ENCODE data around the gene KHDRBS2. TPM values are rescaled to one million over a fixed set of nuclear protein-coding genes. Genes with fewer than 3 reads are reported as not detected.

KHDRBS2 gene
- total and polyA plus RNA-seq, 2 donors (not counting 3 experiments of a cell fraction or from before 2014, with no cell fraction given) = not detected

- peaks cover 2% of the 10 kb centered on the region for H3K9me3 ChIP-seq (replicated peaks; ENCODE audit: control insufficient read depth, insufficient read depth, low read length)
- H3K4me3 ChIP-seq (replicated peaks in 1 of 3; ENCODE audit: insufficient read depth in 1 of 3, low read depth in 1 of 3, low read length in 3 of 3) = no peak overlapping the region
- H3K9me1 ChIP-seq (replicated peaks; ENCODE audit: control insufficient read depth, extremely low read depth, insufficient read depth, low read length) = no peaks in the 10 kb centered on the region
- CTCF ChIA-PET = no interaction called here
- H3K27me3 ChIP-seq (ENCODE audit: control insufficient read depth in 2 of 2, insufficient read depth in 2 of 2, low read length in 2 of 2) = no peaks in the 10 kb centered on the region
- no peak overlapping the region for H2AFZ ChIP-seq (ENCODE audit: low read depth, low read length)
- no peaks in the 10 kb centered on the region for H3K4me1 ChIP-seq (ENCODE audit: control insufficient read depth, extremely low read depth, insufficient read depth, low read length)
- no peak for DNase-seq (ENCODE audit: low read depth, low spot score)
- no peaks in the 10 kb centered on the region for H3K36me3 ChIP-seq (ENCODE audit: control insufficient read depth in 2 of 2, extremely low read depth in 1 of 2, insufficient read depth in 2 of 2, low read length in 2 of 2)
- H3K27ac ChIP-seq (ENCODE audit: insufficient read depth, low read depth, low read length) = no peak overlapping the region
- no peak for TF ChIP-seq GATA2 (IDR thresholded peaks at IDR 0.05; ENCODE audit: insufficient read depth, insufficient read length, low read depth, low read length)
- no peak for TF ChIP-seq MYC (IDR thresholded peaks at IDR 0.05; ENCODE audit: low read depth, low read length)
- TF ChIP-seq MAX (IDR thresholded peaks at IDR 0.05; ENCODE audit: insufficient read depth, insufficient read length) = no peak
- no peak for TF ChIP-seq POLR2A (IDR thresholded peaks at IDR 0.05; ENCODE audit: low read depth, low read length)
- no peak for TF ChIP-seq JUN (IDR thresholded peaks at IDR 0.05; ENCODE audit: borderline replicate concordance, insufficient read depth, insufficient read length, low read depth)
- TF ChIP-seq POLR2AphosphoS5 (IDR thresholded peaks at IDR 0.05; ENCODE audit: insufficient read depth, low read depth, low read length) = no peak
- TF ChIP-seq EZH2 (IDR thresholded peaks at IDR 0.05; ENCODE audit: borderline replicate concordance, low read depth, low read length, severe bottlenecking) = no peak
- dilution Hi-C loops (cut with MboI; ENCODE audit: extremely low pct_ligation_motif_present, low sequenced_read_pairs) (no loop called here), intact Hi-C loops (cut with micrococcal nuclease) (no loop called here)
- POLR2A ChIA-PET = no interaction called here
- no peaks in the 10 kb centered on the region for H3K79me2 ChIP-seq (ENCODE audit: control insufficient read depth, insufficient read depth, low read length)
- H3K9ac ChIP-seq (replicated peaks; ENCODE audit: extremely low read depth, insufficient read depth, low read length) = no peak overlapping the region
- H4K20me1 ChIP-seq (replicated peaks; ENCODE audit: control insufficient read depth, extremely low read depth, insufficient read depth, low read length) = no peaks in the 10 kb centered on the region
- H3K4me2 ChIP-seq (ENCODE audit: insufficient read depth, low read length) = no peak overlapping the region
- FAIRE-seq = no peak
- no TSS peak for BruUV-seq (replicated peaks)
Observed at GRCh38 chr6:61711849-61712248, 574.2 kb downstream of the KHDRBS2 start.

GRCh38 chr6:61688165-61688564 is 597.9 kb downstream of the KHDRBS2 start:
- no peak overlapping the region for H3K4me3 ChIP-seq (replicated peaks in 1 of 3; ENCODE audit: insufficient read depth in 1 of 3, low read depth in 1 of 3, low read length in 3 of 3)
- H3K4me2 ChIP-seq (ENCODE audit: insufficient read depth, low read length) = no peak overlapping the region
- no peaks in the 10 kb centered on the region for H3K36me3 ChIP-seq (ENCODE audit: control insufficient read depth in 2 of 2, extremely low read depth in 1 of 2, insufficient read depth in 2 of 2, low read length in 2 of 2)
- POLR2A ChIA-PET = no interaction called here
- intact Hi-C loops (cut with micrococcal nuclease) (no loop called here), dilution Hi-C loops (cut with MboI; ENCODE audit: extremely low pct_ligation_motif_present, low sequenced_read_pairs) (no loop called here)
- no peak overlapping the region for H3K27ac ChIP-seq (ENCODE audit: insufficient read depth, low read depth, low read length)
- no peaks in the 10 kb centered on the region for H4K20me1 ChIP-seq (replicated peaks; ENCODE audit: control insufficient read depth, extremely low read depth, insufficient read depth, low read length)
- H3K27me3 ChIP-seq (ENCODE audit: control insufficient read depth in 2 of 2, insufficient read depth in 2 of 2, low read length in 2 of 2) = no peaks in the 10 kb centered on the region
- no peaks in the 10 kb centered on the region for H3K79me2 ChIP-seq (ENCODE audit: control insufficient read depth, insufficient read depth, low read length)
- CTCF ChIA-PET = no interaction called here
- DNase-seq (ENCODE audit: low read depth, low spot score) (no peak), FAIRE-seq (no peak)
- H2AFZ ChIP-seq (ENCODE audit: low read depth, low read length) = no peak overlapping the region
- H3K4me1 ChIP-seq (ENCODE audit: control insufficient read depth, extremely low read depth, insufficient read depth, low read length) = no peaks in the 10 kb centered on the region
- H3K9me3 ChIP-seq (replicated peaks; ENCODE audit: control insufficient read depth, insufficient read depth, low read length) = peaks cover 6% of the 10 kb centered on the region
- no TSS peak for BruUV-seq (replicated peaks)
- no peak overlapping the region for H3K9ac ChIP-seq (replicated peaks; ENCODE audit: extremely low read depth, insufficient read depth, low read length)
- no peak for TF ChIP-seq MAX (IDR thresholded peaks at IDR 0.05; ENCODE audit: insufficient read depth, insufficient read length)
- no peak for TF ChIP-seq FOS (IDR thresholded peaks at IDR 0.05; ENCODE audit: borderline replicate concordance, insufficient read depth, low read length)
- TF ChIP-seq POLR2A (IDR thresholded peaks at IDR 0.05; ENCODE audit: low read depth, low read length) = no peak
- TF ChIP-seq JUN (IDR thresholded peaks at IDR 0.05; ENCODE audit: borderline replicate concordance, insufficient read depth, insufficient read length, low read depth) = no peak
- TF ChIP-seq MYC (IDR thresholded peaks at IDR 0.05; ENCODE audit: low read depth, low read length) = no peak
- no peak for TF ChIP-seq GATA2 (IDR thresholded peaks at IDR 0.05; ENCODE audit: insufficient read depth, insufficient read length, low read depth, low read length)
- no peak for TF ChIP-seq CTCF (IDR thresholded peaks at IDR 0.05; ENCODE audit: extremely low read depth in 1 of 2, insufficient read depth in 1 of 2, low read depth in 1 of 2, low read length in 2 of 2)
- TF ChIP-seq POLR2AphosphoS5 (IDR thresholded peaks at IDR 0.05; ENCODE audit: insufficient read depth, low read depth, low read length) = no peak
- TF ChIP-seq EZH2 (IDR thresholded peaks at IDR 0.05; ENCODE audit: borderline replicate concordance, low read depth, low read length, severe bottlenecking) = no peak
- H3K9me1 ChIP-seq (replicated peaks; ENCODE audit: control insufficient read depth, extremely low read depth, insufficient read depth, low read length) = no peaks in the 10 kb centered on the region

Data from endothelial cell of umbilical vein (primary cell).